ENCODE measurements around the gene ZBED4. TPM values are rescaled to one million over a fixed set of nuclear protein-coding genes. Genes with fewer than 3 reads are reported as not detected.
"Not testable (repeated sequence)": the region's sequence is repeated elsewhere in the genome, so short reads cannot be mapped to it uniquely, and the experiment has no call there.

The ZBED4 gene
- polyA plus RNA-seq, 1 experiment, result 6.3 TPM

GRCh38 chr22:49815641-49816091, 38.0 kb upstream of the ZBED4 start:
- peaks cover 4% of the 10 kb centered on the region; the same call in 1 of the 2 replicates for H3K9me3 ChIP-seq (ENCODE audit: control insufficient read depth, insufficient read depth, low read length)
- TF ChIP-seq CTCF (IDR thresholded peaks at IDR 0.05; ENCODE audit: low read depth, low read length), result no peak
- ChIA-PET CTCF (no interaction called here), POLR2A (no interaction called here)
- no peak for DNase-seq (ENCODE audit: low read depth, low spot score)
- no peak overlapping the region for H3K27ac ChIP-seq (ENCODE audit: low read depth, low read length)
- no peak overlapping the region for H3K4me3 ChIP-seq (ENCODE audit: low read depth, low read length)
- H3K27me3 ChIP-seq (ENCODE audit: control insufficient read depth, insufficient read depth, low read length), result no peaks in the 10 kb centered on the region

GRCh38 chr22:49817359-49817758, 36.3 kb upstream of the ZBED4 start:
- Histone ChIP-seq H3K27ac (ENCODE audit: low read depth, low read length) (no peak overlapping the region), H3K9me3 (ENCODE audit: control insufficient read depth, insufficient read depth, low read length) (peaks cover 4% of the 10 kb centered on the region; the same call in 1 of the 2 replicates), H3K27me3 (ENCODE audit: control insufficient read depth, insufficient read depth, low read length) (no peaks in the 10 kb centered on the region), H3K4me3 (ENCODE audit: low read depth, low read length) (no peak overlapping the region)
- ChIA-PET CTCF (no interaction called here), POLR2A (no interaction called here)
- TF ChIP-seq CTCF (IDR thresholded peaks at IDR 0.05; ENCODE audit: low read depth, low read length), result no peak
- no peak for DNase-seq (ENCODE audit: low read depth, low spot score)

GRCh38 chr22:49820984-49821383, 32.7 kb upstream of the ZBED4 start:
- POLR2A ChIA-PET, result interaction anchor here (0.6 to 0.7 kb wide), 2 partner anchors 26 to 461 kb away, joined by 3 to 6 read pairs; no protein-coding TSS in a partner anchor
- no peak for TF ChIP-seq CTCF (IDR thresholded peaks at IDR 0.05; ENCODE audit: low read depth, low read length)
- H3K9me3 ChIP-seq (ENCODE audit: control insufficient read depth, insufficient read depth, low read length), result no peaks in the 10 kb centered on the region; the same call in 1 of the 2 replicates
- H3K27me3 ChIP-seq (ENCODE audit: control insufficient read depth, insufficient read depth, low read length), result no peaks in the 10 kb centered on the region
- no peak overlapping the region for H3K4me3 ChIP-seq (ENCODE audit: low read depth, low read length)
- CTCF ChIA-PET, result no interaction called here
- H3K27ac ChIP-seq (ENCODE audit: low read depth, low read length), result no peak overlapping the region
- DNase-seq (ENCODE audit: low read depth, low spot score), result no peak

GRCh38 chr22:49821741-49822140, 31.9 kb upstream of the ZBED4 start:
- H3K9me3 ChIP-seq (ENCODE audit: control insufficient read depth, insufficient read depth, low read length); H3K27ac ChIP-seq (ENCODE audit: low read depth, low read length); H3K27me3 ChIP-seq (ENCODE audit: control insufficient read depth, insufficient read depth, low read length); H3K4me3 ChIP-seq (ENCODE audit: low read depth, low read length); DNase-seq (ENCODE audit: low read depth, low spot score); CTCF ChIA-PET: not testable (repeated sequence)
- POLR2A ChIA-PET, result interaction anchor here (0.6 kb wide), 1 partner anchor 461 kb away, joined by 6 read pairs; no protein-coding TSS in a partner anchor

- no peak for TF ChIP-seq CTCF (IDR thresholded peaks at IDR 0.05; ENCODE audit: low read depth, low read length)
- Histone ChIP-seq H3K27me3 (ENCODE audit: control insufficient read depth, insufficient read depth, low read length) (no peaks in the 10 kb centered on the region), H3K4me3 (ENCODE audit: low read depth, low read length) (no peak overlapping the region), H3K9me3 (ENCODE audit: control insufficient read depth, insufficient read depth, low read length) (peaks cover 2% of the 10 kb centered on the region; the same call in 1 of the 2 replicates), H3K27ac (ENCODE audit: low read depth, low read length) (no peak overlapping the region)
- no peak for DNase-seq (ENCODE audit: low read depth, low spot score)
- CTCF ChIA-PET, result no interaction called here
- POLR2A ChIA-PET, result no interaction called here
Measured at GRCh38 chr22:49823289-49824045, 30.2 kb upstream of the ZBED4 start.

Measured in AG04450 (cell line).